NCI-H2196 (cell line): ENCODE measurements around the gene SDF2L1.
"Not testable (repeated sequence)": the region's sequence is repeated elsewhere in the genome, so short reads cannot be mapped to it uniquely, and the experiment has no call there.

Experiments used
- DNase-seq: peaks from one replicate; lab custom pipeline; 2025; ENCODE audit not compliant: unreplicated experiment; lab: John Stamatoyannopoulos, UW

SDF2L1 gene

DNA sequence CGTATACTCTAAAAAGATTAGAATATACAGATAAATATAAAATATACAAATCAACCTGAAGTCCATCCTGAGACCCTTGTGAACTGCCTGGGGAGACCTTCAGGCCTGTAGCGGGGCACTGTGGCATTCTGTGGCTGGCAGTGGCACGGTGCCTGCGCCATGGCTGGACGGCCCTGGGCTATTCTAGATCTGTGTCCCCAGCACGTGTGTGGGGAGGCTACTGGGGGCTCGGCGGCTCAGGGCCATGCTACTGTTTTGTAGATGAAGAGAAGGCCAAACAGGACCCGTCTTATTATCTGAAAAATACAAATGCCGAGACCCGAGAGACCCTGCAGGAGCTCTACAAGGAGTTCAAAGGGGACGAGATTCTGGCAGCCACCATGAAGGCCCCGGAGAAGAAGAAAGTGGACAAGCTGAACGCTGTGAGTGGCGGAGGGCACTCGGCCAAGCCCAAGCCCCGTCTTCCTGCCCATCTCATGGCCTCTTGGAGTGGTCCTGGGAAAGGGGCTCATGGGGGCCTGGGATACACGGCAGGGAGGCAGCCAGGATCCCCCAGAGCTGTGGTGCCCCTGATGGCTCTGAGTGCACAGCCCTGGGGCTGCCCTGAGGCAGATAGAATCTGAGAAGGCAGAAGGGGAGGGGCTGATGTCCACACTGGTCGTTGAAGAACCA lies 42.5 kb downstream of the SDF2L1 start:
- DNase-seq = no peak

DNA sequence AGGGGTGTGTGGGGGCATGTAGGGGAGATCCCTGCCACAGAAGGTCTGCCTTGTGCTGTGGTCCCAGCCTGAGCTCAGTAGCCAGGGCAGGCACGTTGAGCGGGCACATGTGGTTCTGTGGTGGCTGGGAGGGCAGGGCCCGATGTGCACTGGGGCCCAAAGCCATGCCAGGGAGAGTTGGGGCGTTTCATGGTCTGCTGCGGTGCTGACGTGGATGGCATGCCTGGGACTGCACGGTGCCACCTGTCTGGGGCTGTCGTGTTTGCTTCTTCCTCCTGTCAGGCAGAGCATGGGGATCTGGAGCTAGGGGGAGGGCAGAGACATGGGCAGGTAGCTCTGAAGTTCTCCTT lies 43.0 kb downstream of the SDF2L1 start:
- DNase-seq = no peak

DNA sequence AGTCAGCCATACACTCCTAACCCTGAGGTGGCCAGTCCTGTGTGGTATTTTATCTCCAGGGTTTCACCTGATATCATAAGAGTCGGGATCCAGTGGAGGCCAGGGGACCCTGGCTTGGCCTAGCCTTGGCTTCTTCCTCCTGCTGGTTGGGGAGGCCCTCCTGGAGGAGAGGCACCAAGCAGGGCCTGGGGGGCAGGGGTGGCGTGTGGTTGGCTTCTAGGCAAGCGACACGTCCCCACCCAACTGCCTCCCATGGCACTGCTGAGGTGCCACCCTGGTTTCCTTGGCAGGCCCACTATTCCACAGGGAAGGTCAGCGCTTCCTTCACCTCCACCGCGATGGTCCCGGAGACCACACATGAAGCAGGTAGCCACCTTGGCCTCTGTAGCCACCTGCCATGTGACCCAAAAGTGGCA lies 44.1 kb downstream of the SDF2L1 start:
- DNase-seq = no peak

DNA sequence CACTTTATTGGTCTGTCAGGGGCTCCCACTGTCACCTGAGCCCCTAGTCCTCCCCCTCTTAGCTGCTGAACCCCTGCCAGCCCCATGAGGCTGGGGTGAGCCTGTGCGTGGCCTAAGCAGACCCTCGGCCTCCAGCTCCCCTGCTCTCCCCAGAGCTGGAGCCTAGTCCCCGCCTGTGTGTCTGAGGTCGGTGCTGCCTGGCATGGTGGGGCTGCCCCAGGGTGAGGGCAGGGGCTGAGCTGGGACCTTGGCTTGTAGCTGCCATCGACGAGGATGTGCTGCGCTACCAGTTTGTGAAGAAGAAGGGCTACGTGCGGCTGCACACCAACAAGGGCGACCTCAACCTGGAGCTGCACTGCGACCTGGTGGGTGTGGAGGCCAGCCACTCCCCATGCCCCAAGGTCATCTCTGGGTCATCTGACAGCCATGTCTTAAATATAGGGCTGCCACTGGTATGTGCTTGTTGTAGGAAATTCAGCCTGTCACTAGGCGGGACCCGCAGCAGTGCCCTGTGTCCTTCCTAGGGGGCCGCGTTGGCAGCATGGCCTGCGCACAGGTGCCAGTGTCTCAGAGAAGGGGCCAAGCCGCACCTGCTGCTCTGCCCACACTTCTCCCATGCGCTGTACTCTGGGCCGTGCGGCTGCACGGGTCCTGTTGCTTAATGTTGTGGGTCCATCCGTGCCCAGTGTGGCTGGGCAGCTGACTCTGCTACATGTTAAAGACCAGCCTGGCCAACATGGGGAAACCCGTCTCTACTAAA lies 44.7 kb downstream of the SDF2L1 start:
- DNase-seq = no peak

DNA sequence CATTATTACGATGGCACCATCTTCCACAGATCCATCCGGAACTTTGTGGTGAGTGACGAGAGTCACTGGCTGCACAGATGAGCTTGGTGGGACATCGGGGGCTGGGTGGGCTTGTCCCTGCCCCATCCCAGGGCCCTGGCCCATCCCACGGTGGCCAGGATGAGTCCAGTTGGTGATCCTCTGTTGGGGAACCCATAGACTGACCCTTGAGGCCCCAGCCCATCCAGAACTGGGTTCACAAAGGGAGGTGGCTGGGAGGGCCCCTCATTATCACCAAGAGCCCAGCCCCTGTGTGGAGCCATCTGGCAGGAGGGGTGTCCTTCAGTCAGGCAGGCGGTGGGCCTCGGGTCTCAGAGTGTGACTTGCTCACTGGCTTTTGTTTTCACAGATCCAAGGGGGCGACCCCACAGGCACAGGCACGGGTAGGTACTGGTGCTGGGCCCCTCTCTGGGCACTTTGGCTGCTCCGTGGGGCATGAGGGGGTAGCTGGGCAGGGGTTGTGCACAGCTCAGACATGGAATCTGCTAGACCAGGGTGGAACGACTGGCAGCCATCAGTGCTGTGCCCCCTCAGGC lies 45.7 kb downstream of the SDF2L1 start:
- no peak for DNase-seq

DNA sequence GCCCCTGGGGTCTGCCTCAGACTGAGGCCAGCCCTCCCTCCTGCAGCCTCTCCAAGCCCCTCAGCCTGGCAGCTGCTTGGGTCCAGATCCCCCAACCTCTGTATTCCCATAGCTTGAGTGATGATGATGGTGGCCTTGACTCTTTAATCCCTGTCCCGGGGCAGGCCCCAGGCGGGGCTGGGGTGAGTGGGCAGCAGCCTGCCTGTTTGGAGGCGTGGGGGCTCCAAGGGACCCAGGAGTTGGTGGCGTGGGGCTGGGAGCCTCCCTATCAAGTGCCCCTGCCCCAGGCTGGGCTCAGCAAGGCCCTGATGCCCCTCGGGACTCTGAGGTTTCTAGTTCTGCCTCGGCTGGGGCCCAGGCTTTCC lies 46.2 kb downstream of the SDF2L1 start:
- no peak for DNase-seq

DNA sequence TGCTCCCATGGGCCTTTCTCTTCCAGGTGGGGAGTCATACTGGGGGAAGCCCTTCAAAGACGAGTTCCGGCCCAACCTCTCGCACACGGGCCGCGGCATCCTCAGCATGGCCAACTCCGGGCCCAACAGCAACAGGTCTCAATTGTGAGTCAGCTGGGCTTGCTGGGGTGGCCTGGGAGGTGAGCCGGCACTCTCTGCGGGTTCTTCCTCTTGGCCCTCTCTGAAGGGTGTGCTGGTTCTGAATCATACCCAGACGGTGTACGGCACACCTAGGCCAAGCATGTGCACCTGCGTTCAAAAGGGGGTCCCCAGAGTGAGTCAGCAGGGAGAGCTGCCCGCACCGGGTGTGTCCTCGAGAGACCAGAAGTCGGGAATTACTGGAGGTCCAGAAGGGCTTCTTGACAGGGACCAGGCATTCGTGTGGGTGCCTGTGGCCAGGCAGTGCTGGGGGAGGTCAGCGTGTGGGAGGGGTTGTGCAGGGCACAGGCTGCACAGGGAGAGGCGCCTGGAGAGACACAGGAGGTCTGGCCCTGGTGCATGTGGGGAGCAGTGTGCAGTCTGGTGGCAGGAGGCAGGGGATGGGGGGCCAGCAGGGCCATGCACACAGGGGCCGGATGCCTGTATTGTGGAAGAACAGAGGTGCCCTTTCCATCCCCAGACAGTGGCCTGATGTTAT lies 46.7 kb downstream of the SDF2L1 start:
- no peak for DNase-seq

DNA sequence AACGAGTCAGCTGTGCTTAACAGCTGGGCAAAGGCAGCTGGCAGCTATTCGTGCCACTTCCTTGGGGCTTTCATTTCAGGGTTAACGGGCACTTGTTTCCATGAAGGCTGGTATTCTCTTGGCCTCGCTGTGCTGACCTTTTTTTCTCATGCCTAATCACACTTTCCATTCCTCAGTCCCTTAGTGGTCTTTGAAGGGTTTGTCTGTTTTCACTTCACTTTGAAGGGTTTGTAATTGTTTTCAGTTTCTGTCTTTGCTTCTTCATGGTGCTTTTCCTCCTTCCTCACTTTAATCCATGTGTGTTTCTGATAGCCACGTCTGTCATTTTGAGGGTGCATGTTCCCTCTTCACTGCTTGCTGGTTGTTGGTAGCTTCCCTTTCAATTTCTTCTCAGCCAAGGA lies 48.3 kb downstream of the SDF2L1 start:
- DNase-seq = peak; percentile 10

DNA sequence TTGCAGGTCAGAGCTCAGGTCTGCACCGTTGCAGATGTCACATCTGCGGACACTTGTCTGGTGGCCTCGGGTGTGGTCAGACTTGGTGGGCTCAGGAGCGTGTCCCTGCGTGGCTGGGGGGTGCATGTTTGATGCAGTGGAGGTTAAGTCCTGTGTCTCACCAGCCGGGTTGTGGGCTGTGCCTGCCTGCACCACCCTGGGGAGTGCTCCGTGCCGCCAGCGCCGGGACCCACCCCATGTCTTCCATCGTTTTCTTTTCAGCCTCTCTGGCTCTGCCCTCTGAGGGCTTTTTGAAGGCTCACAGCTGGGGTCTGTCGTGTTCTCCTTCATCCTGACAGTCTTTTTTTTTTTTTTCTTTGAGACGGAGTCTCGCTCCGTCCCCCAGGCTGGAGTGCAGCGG lies 49.7 kb downstream of the SDF2L1 start:
- no peak for DNase-seq

DNA sequence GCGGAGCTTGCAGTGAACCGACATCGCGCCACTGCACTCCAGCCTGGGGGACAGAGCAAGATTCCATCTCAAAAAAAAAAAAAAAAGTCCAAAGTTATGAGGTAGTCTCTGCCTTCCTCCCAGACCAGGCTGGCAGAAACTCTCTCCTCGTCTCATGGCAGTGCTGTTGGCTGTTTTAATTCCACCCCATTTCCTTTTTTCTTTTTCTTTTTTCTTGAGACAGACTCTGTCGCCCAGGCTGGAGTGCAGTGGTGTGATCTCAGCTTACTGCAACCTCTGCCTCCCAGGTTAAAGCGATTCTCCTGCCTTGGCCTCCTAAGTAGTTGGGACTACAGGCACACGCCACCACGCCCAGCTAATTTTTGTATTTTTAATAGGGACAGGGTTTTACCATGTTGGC lies 50.8 kb downstream of the SDF2L1 start:
- not testable (repeated sequence) for DNase-seq

DNA sequence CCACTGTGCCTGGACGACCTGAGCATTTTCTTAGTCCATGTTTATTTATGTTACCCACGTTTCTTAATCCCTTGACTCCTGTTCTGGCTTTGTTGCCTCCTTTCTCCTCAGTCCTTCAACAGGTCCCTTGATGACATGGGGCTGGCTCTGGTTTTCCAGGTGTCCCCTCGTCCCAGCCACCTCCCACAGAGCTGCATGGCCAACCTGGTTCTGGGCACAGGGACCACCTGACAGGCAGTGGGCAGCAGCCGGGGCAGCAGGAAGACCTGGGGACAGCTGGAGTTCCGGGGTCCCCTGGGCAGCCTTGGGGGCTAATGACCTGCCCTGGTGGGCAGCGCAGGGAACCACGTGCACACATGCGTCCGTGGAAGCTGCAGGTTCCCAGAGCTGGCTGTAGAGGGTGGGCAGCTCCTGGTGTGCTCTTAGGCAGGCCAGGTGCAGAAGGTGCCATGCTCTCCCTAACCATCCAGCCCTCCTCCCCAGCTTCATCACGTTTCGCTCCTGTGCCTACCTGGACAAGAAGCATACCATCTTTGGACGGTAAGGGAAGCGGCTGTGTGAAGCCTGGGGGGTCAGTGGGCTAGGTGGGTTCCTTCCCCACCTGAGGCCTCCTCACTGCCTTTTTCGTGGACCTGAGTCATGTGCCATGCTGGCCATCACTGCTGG lies 51.4 kb downstream of the SDF2L1 start:
- DNase-seq = no peak
